A673 (cell line): ENCODE results near the gene CDKAL1.

ENCODE experiments used
- EZH2 ChIP-seq: fragments of 200-600 bp; sonication (generic); IDR thresholded peaks from 2 replicates; pipeline ENCODE4 v1.6.1; 2017; ENCODE audit warnings: borderline replicate concordance, low read depth, mild to moderate bottlenecking, mixed read lengths, antibody characterized with exemption, low read length; ENCODE audit not compliant: poor library complexity, severe bottlenecking
- TF ChIP-seq, protein P1 (sequence below): fragments of 300-800, 200-600 bp; sonication (generic); conservative IDR thresholded peaks from 2 replicates; pipeline ENCODE4 v1.5.1; 2017; ENCODE audit warnings: low read depth, mild to moderate bottlenecking, antibody characterized with exemption, low read length, moderate library complexity, mixed read lengths

DNA sequence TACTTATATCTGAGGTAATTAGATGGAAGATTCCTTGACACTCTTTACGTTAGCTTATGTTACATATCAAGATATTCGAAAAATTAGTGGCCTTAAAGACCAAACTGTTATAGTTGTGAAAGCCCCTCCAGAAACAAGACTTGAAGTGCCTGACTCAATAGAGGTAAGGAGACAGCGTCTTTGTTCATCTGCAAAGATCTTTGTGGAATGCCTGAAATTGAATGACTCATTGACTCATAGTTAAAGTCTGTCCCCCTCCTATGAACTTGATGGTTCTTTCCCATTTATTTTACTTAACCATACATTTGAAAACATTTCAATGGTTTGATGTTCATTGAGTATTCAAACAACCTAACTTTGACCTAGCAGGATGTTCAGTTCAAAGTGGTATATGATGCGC is 47.6 kb upstream of the CDKAL1 start:
- TF ChIP-seq, protein P1, sequence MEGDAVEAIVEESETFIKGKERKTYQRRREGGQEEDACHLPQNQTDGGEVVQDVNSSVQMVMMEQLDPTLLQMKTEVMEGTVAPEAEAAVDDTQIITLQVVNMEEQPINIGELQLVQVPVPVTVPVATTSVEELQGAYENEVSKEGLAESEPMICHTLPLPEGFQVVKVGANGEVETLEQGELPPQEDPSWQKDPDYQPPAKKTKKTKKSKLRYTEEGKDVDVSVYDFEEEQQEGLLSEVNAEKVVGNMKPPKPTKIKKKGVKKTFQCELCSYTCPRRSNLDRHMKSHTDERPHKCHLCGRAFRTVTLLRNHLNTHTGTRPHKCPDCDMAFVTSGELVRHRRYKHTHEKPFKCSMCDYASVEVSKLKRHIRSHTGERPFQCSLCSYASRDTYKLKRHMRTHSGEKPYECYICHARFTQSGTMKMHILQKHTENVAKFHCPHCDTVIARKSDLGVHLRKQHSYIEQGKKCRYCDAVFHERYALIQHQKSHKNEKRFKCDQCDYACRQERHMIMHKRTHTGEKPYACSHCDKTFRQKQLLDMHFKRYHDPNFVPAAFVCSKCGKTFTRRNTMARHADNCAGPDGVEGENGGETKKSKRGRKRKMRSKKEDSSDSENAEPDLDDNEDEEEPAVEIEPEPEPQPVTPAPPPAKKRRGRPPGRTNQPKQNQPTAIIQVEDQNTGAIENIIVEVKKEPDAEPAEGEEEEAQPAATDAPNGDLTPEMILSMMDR = no peak
- TF ChIP-seq EZH2 = no peak
